Measurements from ENCODE around the gene BFSP1.

BFSP1 gene
- 0 to 0.32 (median 0.18) reads per million in 18 experiments for total RNA-seq

GRCh38 chr20:17530716-17531664, at the start of gene BFSP1:
TSS of gene BFSP1 (minus strand) at chr20:17531379. CDS start at chr20:17531329, 50 bp downstream.
- peak; percentile 35 to 63 for DNase-seq

DNA sequence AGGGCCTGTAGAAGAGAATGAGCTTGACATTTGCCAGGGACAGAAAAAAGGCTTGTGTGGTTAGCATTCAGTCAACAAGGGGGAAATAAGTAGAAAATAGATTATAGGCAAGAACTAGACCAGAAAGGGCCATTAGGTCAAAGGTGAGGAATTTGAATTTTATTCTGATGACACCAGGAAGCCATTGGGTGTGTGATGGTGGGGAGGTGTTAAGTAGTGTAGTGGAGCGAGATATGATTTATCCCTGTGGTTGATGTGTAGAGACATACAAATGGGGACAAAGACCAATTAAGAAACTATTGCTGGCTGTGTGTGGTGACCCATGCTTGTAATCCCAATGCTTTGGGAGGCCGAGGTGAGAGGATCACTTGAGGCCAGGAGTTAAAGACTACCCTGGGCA, 49.7 kb upstream of the BFSP1 start:
- DNase-seq, result no peak

GRCh38 chr20:17579369-17580039, 48.3 kb upstream of the BFSP1 start:
- DNase-seq, result no peak

GRCh38 chr20:17576215-17576614, 45.0 kb upstream of the BFSP1 start:
- DNase-seq, result no peak

- no peak for DNase-seq
Measured at GRCh38 chr20:17573463-17573862, 42.3 kb upstream of the BFSP1 start.

- no peak for DNase-seq
Measured at GRCh38 chr20:17572034-17572638, 41.0 kb upstream of the BFSP1 start.

GRCh38 chr20:17571153-17571527, 40.0 kb upstream of the BFSP1 start:
- DNase-seq, result no peak

- DNase-seq, result peak; percentile 20 to 45
Measured at GRCh38 chr20:17570347-17571152, 39.4 kb upstream of the BFSP1 start.

DNA sequence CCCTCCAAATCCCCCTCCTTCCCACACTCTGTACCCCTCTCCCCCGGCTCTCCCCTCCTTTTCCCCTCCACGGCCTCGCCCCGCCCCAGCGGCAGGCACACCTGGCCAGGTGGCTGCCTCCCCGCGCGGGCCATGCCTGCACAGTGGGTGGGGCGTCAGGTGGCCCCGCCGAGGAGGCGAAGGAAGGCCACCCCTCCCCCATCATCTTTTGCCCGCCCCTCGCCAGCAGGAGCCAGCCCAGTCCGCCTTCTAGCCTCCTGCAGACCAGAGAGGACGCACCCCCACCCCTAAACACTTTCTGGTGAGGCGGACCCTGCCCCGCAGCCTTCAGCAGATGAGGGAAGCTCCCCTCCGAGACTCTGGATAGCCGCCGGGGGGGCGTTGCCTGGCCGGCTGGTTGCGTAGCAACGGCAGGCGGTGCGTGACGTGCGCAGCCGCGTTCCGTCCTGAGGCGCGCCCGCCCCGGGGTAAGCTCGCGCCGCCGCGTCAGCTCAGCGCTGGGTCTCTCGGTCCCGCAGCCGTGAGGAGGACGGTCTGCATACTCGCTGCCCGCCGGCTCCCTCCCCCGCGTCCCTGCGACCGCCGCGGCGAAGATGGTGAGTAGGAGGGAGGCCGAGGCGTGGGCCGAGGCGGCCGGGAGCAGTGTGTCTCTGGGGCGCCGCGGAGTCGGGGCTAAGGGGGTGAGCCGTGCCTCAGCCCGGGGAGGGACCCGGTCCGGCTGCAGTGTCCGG, 38.6 kb upstream of the BFSP1 start, which contains the start of gene DSTN:
Gene DSTN, plus strand, starts transcription at position 460 of the 731 bp plus-strand sequence. Its CDS starts 134 bp downstream, at position 594.
- DNase-seq, result peak; percentile 87 to 93

DNA sequence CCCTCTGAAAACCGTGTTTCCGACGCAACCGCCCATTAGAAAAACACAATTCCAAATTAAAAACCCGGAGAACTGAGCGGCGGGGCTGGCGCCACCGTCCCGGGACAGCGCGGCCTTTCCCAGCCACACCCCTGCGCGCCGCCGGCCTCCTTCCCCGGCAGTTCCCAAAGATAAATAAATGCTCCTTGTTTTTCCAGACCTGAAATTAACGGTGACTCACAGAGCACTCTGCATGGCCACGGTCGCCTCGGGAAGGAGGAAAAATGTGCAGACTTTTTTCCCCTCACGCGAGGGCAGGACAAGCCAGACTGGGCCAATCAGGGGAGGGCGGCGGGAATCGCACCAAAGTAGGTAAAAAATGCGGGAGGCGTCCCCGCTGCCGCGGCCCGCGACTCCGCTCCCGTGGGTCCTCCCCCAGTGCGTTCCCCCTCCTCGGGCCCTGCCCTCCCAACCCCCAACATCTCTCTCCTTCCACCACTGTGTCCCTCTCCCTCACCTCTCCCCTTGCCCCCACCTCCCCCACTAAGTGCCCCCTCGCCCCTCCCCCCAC, 37.9 kb upstream of the BFSP1 start:
- peak in 1 of 2 donors; percentile 27 for DNase-seq

DNA sequence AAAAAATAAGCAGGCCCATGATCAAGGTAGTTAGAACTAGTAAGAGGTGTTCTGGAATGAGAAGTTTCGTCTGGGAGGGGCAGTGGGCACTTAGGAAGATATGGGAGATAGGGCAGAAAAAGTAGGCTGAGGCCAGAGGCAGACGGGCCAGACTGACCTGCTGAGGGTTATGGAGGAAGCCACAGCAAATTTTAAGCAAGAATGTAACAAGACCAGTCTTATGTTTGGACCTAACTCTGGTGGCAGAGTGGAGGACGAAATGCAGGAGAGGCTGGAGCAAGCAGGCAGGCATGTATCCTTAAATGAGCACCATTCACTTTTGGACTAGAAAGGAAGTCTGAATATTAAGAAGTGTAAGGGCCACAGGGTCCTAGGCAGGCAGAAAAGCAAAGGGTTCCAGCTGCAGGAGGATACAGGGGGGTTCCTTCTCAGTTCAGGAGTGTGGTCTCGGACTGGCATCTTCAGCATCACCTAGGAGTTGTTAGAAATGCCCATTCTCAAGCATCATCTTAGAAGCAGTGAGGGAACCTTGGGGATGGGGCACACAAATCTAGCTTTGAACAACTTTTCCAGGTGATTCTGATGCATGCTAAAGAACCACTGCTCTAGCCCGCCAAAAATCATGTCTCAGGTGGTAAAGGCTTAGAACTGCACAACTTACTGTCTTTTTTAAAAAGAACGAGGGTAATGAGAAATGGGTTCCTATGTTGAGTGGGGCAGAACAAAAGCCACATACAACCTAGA, 37.0 kb upstream of the BFSP1 start:
- DNase-seq, result no peak

DNA sequence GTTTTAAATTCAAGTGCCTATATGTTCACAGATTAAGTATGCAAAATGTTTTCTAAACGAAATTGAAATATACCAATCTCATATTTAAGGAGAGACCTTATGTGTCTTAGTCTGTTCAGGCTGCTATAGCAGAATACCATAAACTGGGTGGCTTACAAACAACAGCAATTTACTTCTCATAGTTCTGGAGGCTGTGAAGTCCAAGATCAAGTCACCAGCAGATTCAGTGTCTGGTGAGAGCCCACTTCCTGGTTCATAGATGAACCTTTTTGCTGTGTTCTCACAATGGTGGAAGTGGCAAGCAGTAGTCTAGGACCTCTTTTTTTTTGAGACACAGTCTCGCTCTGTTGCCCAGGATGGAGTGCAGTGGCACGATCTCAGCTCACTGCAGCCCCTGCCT, 35.2 kb upstream of the BFSP1 start:
- no peak for DNase-seq

DNA sequence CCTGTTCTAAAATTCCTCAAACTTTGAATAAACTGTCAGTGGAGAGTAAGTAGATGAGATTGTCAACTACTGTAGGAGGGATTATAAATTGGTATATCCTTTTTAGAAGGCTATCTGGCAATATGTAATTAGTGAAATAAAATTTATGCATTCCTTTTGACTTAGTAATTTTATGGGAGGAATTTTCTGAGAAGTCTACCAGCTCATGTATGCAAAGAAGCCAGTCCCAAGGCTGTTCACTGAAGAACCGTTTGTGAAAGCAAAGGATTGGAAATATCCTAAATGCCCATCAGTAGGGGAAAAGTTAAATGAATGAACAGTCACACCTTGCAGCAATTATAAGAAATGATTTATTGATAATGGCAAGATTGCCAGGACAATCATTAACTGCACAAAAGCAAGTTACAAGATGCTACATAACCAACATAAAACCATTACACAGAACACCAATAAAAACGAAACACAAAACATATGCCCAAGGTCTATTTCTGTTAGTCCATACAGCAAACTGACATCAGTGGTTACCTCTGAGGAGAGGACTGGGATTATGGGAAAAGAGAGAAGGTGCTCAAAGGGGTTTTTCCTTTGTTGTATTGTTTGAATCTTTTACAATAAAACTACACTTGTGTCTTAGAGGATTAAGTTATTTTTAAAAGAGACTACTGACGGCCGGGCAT, 34.1 kb upstream of the BFSP1 start:
- no peak for DNase-seq

DNA sequence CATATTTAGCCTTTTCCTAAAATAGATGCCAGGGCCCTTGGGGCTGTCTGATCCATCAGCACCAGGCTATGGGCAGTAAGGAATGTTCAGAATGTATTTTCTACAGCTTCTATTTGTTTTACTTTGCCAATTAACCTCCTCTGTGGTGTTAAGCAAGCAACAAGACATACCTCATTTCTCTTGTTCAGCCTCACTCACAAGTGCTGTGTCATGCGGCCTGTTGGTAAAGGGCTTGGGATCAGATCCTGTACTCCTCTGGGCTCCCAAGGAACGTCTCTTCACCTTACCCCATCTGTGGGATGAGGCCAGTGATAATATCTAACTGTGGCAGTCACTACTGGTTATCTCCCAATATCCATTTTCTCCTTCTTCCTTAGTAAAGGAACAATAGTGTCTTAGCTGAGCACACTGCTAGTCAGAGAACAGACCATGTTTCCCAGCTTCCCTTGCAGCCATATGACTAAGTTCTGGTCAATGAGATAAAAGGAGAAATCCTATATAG, 31.7 kb upstream of the BFSP1 start:
- DNase-seq, result no peak

DNA sequence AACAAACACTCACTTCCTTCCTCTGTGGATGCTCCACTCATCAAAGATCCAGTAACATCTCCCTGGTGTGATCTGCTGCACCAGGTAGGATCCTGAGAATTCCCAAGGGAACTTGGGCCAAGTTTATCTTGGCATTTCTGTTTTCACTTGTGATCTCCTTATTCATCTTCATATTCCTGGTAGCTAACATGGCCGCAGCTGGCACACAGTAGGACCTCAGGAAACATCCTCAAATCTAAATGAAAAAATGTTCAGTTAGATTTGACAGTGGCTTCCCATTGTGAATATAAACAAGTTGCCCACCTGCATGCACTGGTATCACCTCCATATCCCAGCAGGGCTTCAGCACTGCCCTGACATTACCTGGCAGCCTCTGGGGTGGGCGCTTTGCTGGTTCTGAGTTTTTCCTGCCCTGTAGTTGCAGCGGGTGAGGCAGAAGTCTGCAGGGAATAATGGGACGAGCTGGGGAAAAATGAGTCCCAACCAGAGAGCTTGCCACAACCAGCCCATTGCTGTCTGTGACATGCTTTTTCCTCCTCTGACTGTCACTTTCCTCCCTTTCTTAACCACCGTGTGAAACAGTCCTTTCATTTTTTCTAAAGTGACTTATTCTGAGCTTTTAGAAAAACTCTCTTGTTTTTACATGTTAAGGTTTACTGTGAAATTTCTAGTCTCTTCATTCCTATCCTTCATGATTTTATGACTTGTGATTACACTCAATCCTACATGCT, 29.3 kb upstream of the BFSP1 start:
- DNase-seq, result no peak

- DNase-seq, result no peak
Measured at GRCh38 chr20:17559338-17559737, 28.2 kb upstream of the BFSP1 start.

DNA sequence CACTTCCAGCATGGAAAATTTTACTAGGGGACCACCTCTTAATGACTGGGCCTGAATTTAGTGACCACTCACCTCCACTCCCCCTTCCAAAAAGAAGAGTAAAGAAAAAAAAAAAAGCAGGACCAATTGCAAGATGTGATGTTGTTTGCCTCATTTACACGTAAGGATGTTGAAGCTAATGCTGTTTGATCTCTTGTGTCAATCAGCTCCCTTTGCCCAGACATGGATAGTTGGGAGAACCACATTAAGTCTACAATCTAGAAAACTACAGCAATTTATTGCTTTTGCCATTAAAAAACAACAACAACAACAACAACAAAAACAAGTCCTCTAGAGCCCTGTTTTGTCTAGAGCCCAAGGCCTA, 27.7 kb upstream of the BFSP1 start:
- DNase-seq, result no peak

GRCh38 chr20:17558154-17558940, 27.2 kb upstream of the BFSP1 start:
- DNase-seq, result peak; percentile 61 to 71

Data from inflammatory macrophage (primary cell).